IMR-90 (cell line): Measurements from ENCODE around the gene RBM15B. TPM values are rescaled to one million over a fixed set of nuclear protein-coding genes. Genes with fewer than 3 reads are reported as not detected.

Experiments used
- ATAC-seq: fragments of 200-7000 bp; cut with Tn5 transposase; 2 replicates; pipeline ENCODE4 v1.9.1; 2020; ENCODE audit warnings: low read depth, mild to moderate bottlenecking, moderate library complexity
- BruUV-seq: library from RNA; stranded (reverse); fragments of 400-500 nt; replicated peaks from 2 replicates; lab custom pipeline; 2021; lab: Mats Ljungman, UMichigan
- CTCF ChIA-PET: fragments of 300-600 bp; formaldehyde crosslinking; extraction: SDS; loops from one replicate; lab custom pipeline; 2021; ENCODE audit warnings: antibody characterized with exemption; lab: Yijun Ruan, JAX
- POLR2A ChIA-PET: fragments of 300-600 bp; sonication (Branson Sonifier 250); formaldehyde crosslinking; loops from one replicate; lab custom pipeline; 2022; ENCODE audit warnings: antibody characterized with exemption; ENCODE audit not compliant: unreplicated experiment; lab: Charles Lee
- DNase-seq: peaks from one replicate; pipeline ENCODE4 v3.0.0; 2013
- H2AFZ ChIP-seq: replicated peaks from 2 replicates; pipeline ENCODE3; 2013; ENCODE audit warnings: low read length, mild to moderate bottlenecking; ENCODE audit not compliant: poor library complexity
- H2AK5ac ChIP-seq: 2 replicates; pipeline ENCODE4 v1.6.1; 2013; ENCODE audit warnings: low read depth, low read length, inconsistent platforms
- H2AK9ac ChIP-seq: replicated peaks from 2 replicates; pipeline ENCODE3; 2013; ENCODE audit warnings: mild to moderate bottlenecking, low read depth, low read length, moderate library complexity; ENCODE audit not compliant: poor library complexity
- H2BK120ac ChIP-seq: 2 replicates; pipeline ENCODE4 v1.6.1; 2013; ENCODE audit warnings: low read depth, low read length, inconsistent platforms
- H2BK15ac ChIP-seq: 3 replicates; pipeline ENCODE4 v1.6.1; 2013; ENCODE audit warnings: low read depth, low read length, inconsistent platforms
- H2BK20ac ChIP-seq: 2 replicates; pipeline ENCODE4 v1.6.1; 2013; ENCODE audit warnings: low read depth, mild to moderate bottlenecking, inconsistent platforms, low read length, moderate library complexity
- H2BK5ac ChIP-seq: 2 replicates; pipeline ENCODE4 v1.6.1; 2013; ENCODE audit warnings: mild to moderate bottlenecking, low read depth, low read length, inconsistent platforms; ENCODE audit not compliant: poor library complexity, severe bottlenecking
- H3K14ac ChIP-seq: replicated peaks from 2 replicates; pipeline ENCODE4 v1.6.1; 2013; ENCODE audit warnings: low read depth, low read length, inconsistent platforms
- H3K18ac ChIP-seq: 2 replicates; pipeline ENCODE4 v1.6.1; 2013; ENCODE audit warnings: low read depth, low read length, control low read depth
- H3K23ac ChIP-seq: 2 replicates; pipeline ENCODE4 v1.6.1; 2013; ENCODE audit warnings: low read depth, low read length, inconsistent platforms
- H3K27ac ChIP-seq: 2 replicates; pipeline ENCODE4 v1.5.1; 2013; ENCODE audit warnings: mild to moderate bottlenecking, control low read depth, low read length; ENCODE audit not compliant: insufficient read depth
- H3K27me3 ChIP-seq: 2 replicates; pipeline ENCODE4 v1.6.1; 2013; ENCODE audit warnings: low read length; ENCODE audit not compliant: control insufficient read depth, insufficient read depth
- H3K36me3 ChIP-seq: 2 replicates; pipeline ENCODE4 v1.6.1; 2013; ENCODE audit warnings: low read length, mixed read lengths; ENCODE audit not compliant: control insufficient read depth, insufficient read depth
- H3K4ac ChIP-seq: 2 replicates; pipeline ENCODE4 v1.6.1; 2013; ENCODE audit warnings: low read depth, low read length, inconsistent platforms
- H3K4me1 ChIP-seq: 2 replicates; pipeline ENCODE4 v1.6.1; 2013; ENCODE audit warnings: low read length, mixed read lengths; ENCODE audit not compliant: control insufficient read depth, insufficient read depth
- H3K4me2 ChIP-seq: 2 replicates; pipeline ENCODE4 v1.6.1; 2013; ENCODE audit warnings: low read depth, mild to moderate bottlenecking, control low read depth, low read length, moderate library complexity
- H3K4me3 ChIP-seq: 2 replicates; pipeline ENCODE4 v1.5.1; 2013; ENCODE audit warnings: low read depth, mild to moderate bottlenecking, control low read depth, low read length, moderate library complexity; ENCODE audit not compliant: insufficient read depth
- H3K56ac ChIP-seq: 2 replicates; pipeline ENCODE4 v1.6.1; 2013; ENCODE audit warnings: low read length, inconsistent platforms; ENCODE audit not compliant: insufficient read depth; ENCODE audit errors: extremely low read depth
- H3K79me1 ChIP-seq, 2 experiments: 2 replicates each; pipeline ENCODE4 v1.6.1; 2013; ENCODE audit warnings: low read length in 2 of 2, inconsistent platforms in 1 of 2, low read depth in 1 of 2
- H3K9ac ChIP-seq: 2 replicates; pipeline ENCODE4 v1.6.1; 2013; ENCODE audit warnings: low read depth, low read length, control low read depth
- H3K9me1 ChIP-seq: 2 replicates; pipeline ENCODE4 v1.6.1; 2013; ENCODE audit warnings: low read length, inconsistent platforms; ENCODE audit not compliant: insufficient read depth
- H3K9me3 ChIP-seq: 2 replicates; pipeline ENCODE4 v1.6.1; 2013; ENCODE audit warnings: low read length; ENCODE audit not compliant: control insufficient read depth, insufficient read depth
- H4K20me1 ChIP-seq: 2 replicates; pipeline ENCODE4 v1.6.1; 2013; ENCODE audit warnings: low read length, inconsistent platforms; ENCODE audit not compliant: insufficient read depth
- H4K5ac ChIP-seq: 2 replicates; pipeline ENCODE4 v1.6.1; 2013; ENCODE audit warnings: mild to moderate bottlenecking, low read depth, low read length, control low read depth
- H4K8ac ChIP-seq, 2 experiments: 2 replicates each; pipeline ENCODE4 v1.6.1; 2013; ENCODE audit warnings: low read depth in 2 of 2, low read length in 2 of 2, control low read depth in 1 of 2, inconsistent platforms in 1 of 2
- H4K91ac ChIP-seq: 2 replicates; pipeline ENCODE4 v1.6.1; 2013; ENCODE audit warnings: low read depth, low read length, inconsistent platforms; ENCODE audit not compliant: insufficient read depth
- CEBPB ChIP-seq: IDR thresholded peaks from 2 replicates; pipeline ENCODE4 v1.6.1; 2012; ENCODE audit warnings: low read depth, low read length, improper control_type of control experiment
- CHD1 ChIP-seq: IDR thresholded peaks from 2 replicates; pipeline ENCODE4 v1.6.1; 2012; ENCODE audit warnings: low read depth, low read length, improper control_type of control experiment
- CTCF ChIP-seq: conservative IDR thresholded peaks from 2 replicates; pipeline ENCODE4 v1.5.1; 2012; ENCODE audit warnings: mild to moderate bottlenecking, low read depth, low read length, improper control_type of control experiment
- ELK1 ChIP-seq: fragments of 150-350 bp; IDR thresholded peaks from 2 replicates; pipeline ENCODE4 v1.6.1; 2016; ENCODE audit warnings: low read depth, mild to moderate bottlenecking, low read length, moderate library complexity, borderline replicate concordance
- FOS ChIP-seq: fragments of 150-350 bp; IDR thresholded peaks from 2 replicates; pipeline ENCODE4 v1.6.1; 2016; ENCODE audit warnings: low read depth, low read length
- MAFK ChIP-seq: IDR thresholded peaks from 2 replicates; pipeline ENCODE4 v1.6.1; 2012; ENCODE audit warnings: low read depth, low read length, improper control_type of control experiment
- MAZ ChIP-seq: IDR thresholded peaks from 2 replicates; pipeline ENCODE4 v1.6.1; 2012; ENCODE audit warnings: low read depth, mild to moderate bottlenecking, low read length, improper control_type of control experiment, moderate library complexity, borderline replicate concordance
- MXI1 ChIP-seq: IDR thresholded peaks from 2 replicates; pipeline ENCODE4 v1.6.1; 2012; ENCODE audit warnings: low read depth, mild to moderate bottlenecking, low read length, moderate library complexity, borderline replicate concordance
- NFE2L2 ChIP-seq: fragments of 150-350 bp; IDR thresholded peaks from 2 replicates; pipeline ENCODE4 v1.6.1; 2016; ENCODE audit warnings: low read depth, mild to moderate bottlenecking, low read length
- POLR2A ChIP-seq: IDR thresholded peaks from 2 replicates; pipeline ENCODE4 v1.6.1; 2012; ENCODE audit warnings: mild to moderate bottlenecking, low read depth, low read length
- RAD21 ChIP-seq: IDR thresholded peaks from 2 replicates; pipeline ENCODE4 v1.6.1; 2012; ENCODE audit warnings: low read length, improper control_type of control experiment
- RCOR1 ChIP-seq: IDR thresholded peaks from 2 replicates; pipeline ENCODE4 v1.6.1; 2012; ENCODE audit warnings: mild to moderate bottlenecking, low read length, improper control_type of control experiment; ENCODE audit not compliant: insufficient replicate concordance
- SMC3 ChIP-seq: fragments of 150-350 bp; IDR thresholded peaks from 2 replicates; pipeline ENCODE4 v1.6.1; 2016; ENCODE audit warnings: low read depth, mild to moderate bottlenecking, antibody characterized with exemption, low read length, moderate library complexity
- USF2 ChIP-seq: fragments of 150-350 bp; IDR thresholded peaks from 2 replicates; pipeline ENCODE4 v1.6.1; 2017; ENCODE audit warnings: mild to moderate bottlenecking, antibody characterized with exemption, low read length, low read depth
- WGBS, 2 experiments: methylation state at CpG; one replicate each; pipeline versions ENCODE4 v1.1.5 to v1.1.7; 2013; ENCODE audit warnings: missing lambda C conversion rate in 2 of 2; ENCODE audit not compliant: insufficient read length in 1 of 2; ENCODE audit errors: extremely low coverage in 2 of 2; 5-methylcytosine and 5-hydroxymethylcytosine counted together
- dilution Hi-C: fragments of 300-500 bp; cut with HindIII; formaldehyde crosslinking; loops from one replicate; pipeline ENCODE4 v1.14.3; 2018; ENCODE audit warnings: low sequenced_read_pairs; ENCODE audit not compliant: unreplicated experiment
- in situ Hi-C: fragments of 300-500 bp; cut with MboI; formaldehyde crosslinking; loops from 3 replicates; pipeline ENCODE4 v1.14.3; 2019; ENCODE audit warnings: low sequenced_read_pairs, inconsistent platforms, mixed read lengths
- intact Hi-C: fragments of 100-400 bp; cut with micrococcal nuclease; formaldehyde crosslinking; loops from 2 replicates; pipeline ENCODE4 v1.10.0; 2022
- polyA plus RNA-seq, 3 experiments: library from polyadenylated mRNA; depleted of rRNA; stranded (reverse); fragments of >200 nt; gene quantifications; 2 replicates each; pipeline ENCODE4 v1.2.3, GENCODE V29; 2012; ENCODE audit warnings: low replicate concordance in 1 of 3
- total RNA-seq: library from RNA; depleted of rRNA; stranded (reverse); fragments of >200 nt; gene quantifications from 2 replicates; pipeline ENCODE4 v1.2.3, GENCODE V29; 2012

The RBM15B gene
- total and polyA plus RNA-seq, 2 of the 4 experiments (the other 2 are of a cell fraction), result 16.2 to 17.4 TPM

- peak overlapping the region; percentile 87 for H2BK5ac ChIP-seq
- POLR2A ChIA-PET, result no interaction called here
- H3K27me3 ChIP-seq, result no peaks in the 10 kb centered on the region
- H2AK5ac ChIP-seq, result peak overlapping the region; percentile 96
- peak overlapping the region; percentile 89 for H3K56ac ChIP-seq
- CTCF ChIA-PET, result interaction anchor here (0.6 to 0.9 kb wide), 2 partner anchors 49 to 768 kb away, joined by 3 read pairs; no protein-coding TSS in a partner anchor
- H3K23ac ChIP-seq, result peak overlapping the region; percentile 88
- no CpG with 5 or more reads among the region's 29 CpGs for WGBS, 2 experiments
- peak overlapping the region; percentile 100 for H2AK9ac ChIP-seq
- peak; percentile 40 for ATAC-seq
- H4K20me1 ChIP-seq, result peaks cover 30% of the 10 kb centered on the region
- peak overlapping the region; percentile 96 for H3K4ac ChIP-seq
- peak overlapping the region; percentile 99 for H3K14ac ChIP-seq
- peak overlapping the region; percentile 97 for H4K91ac ChIP-seq
- intact Hi-C loops, result loop anchor here (1.0 to 2.0 kb wide), 2 partner anchors 40 to 767 kb away; partner anchors contain the start of gene MAPKAPK3
- H2BK15ac ChIP-seq, result no peak overlapping the region
- H3K9me3 ChIP-seq, result no peaks in the 10 kb centered on the region
- no TSS peak for BruUV-seq
- H3K9ac ChIP-seq, result peak overlapping the region; percentile 94
- dilution Hi-C loops, result no loop called here
- H2BK120ac ChIP-seq, result peak overlapping the region; percentile 37; the same call in 1 of the 2 replicates
- H3K9me1 ChIP-seq, result no peaks in the 10 kb centered on the region
- peak overlapping the region; percentile 58 for H4K5ac ChIP-seq
- H3K4me3 ChIP-seq, result peak overlapping the region; percentile 79
- H3K79me1 ChIP-seq, result peaks cover 25 to 48% of the 10 kb centered on the region in 2 experiments
- DNase-seq, result no peak
- peak overlapping the region; percentile 96 for H3K4me2 ChIP-seq
- H3K18ac ChIP-seq, result peak overlapping the region; percentile 34; the same call in 1 of the 2 replicates
- H3K36me3 ChIP-seq, result peaks cover 18% of the 10 kb centered on the region
- peak overlapping the region; percentile 97 to 99 for H4K8ac ChIP-seq
- H2BK20ac ChIP-seq, result no peak overlapping the region
- H3K27ac ChIP-seq, result peak overlapping the region; percentile 92
- H3K4me1 ChIP-seq, result peaks cover 6% of the 10 kb centered on the region
- peak overlapping the region; percentile 96 for H2AFZ ChIP-seq
- TF ChIP-seq POLR2A, result no peak
- TF ChIP-seq USF2, result no peak
- TF ChIP-seq RAD21, result no peak
- TF ChIP-seq RCOR1, result no peak
- no peak for TF ChIP-seq MXI1
- TF ChIP-seq ELK1, result no peak
- TF ChIP-seq MAZ, result no peak
- no peak for TF ChIP-seq CHD1
- no peak for TF ChIP-seq MAFK
- no peak for TF ChIP-seq NFE2L2
- TF ChIP-seq CTCF, result no peak
- TF ChIP-seq SMC3, result no peak
- TF ChIP-seq CEBPB, result no peak
- no peak for TF ChIP-seq FOS
- in situ Hi-C loops, result loop anchor here (25.0 kb wide), 2 partner anchors 553 to 1047 kb away; partner anchors contain the start of genes PARP3, RASSF1, RRP9 and TUSC2
These were observed 6.9 kb upstream of the RBM15B start for GRCh38 chr3:51384055-51384725.
